Measurements from ENCODE around the gene GALR3. TPM values are rescaled to one million over a fixed set of nuclear protein-coding genes. Genes with fewer than 3 reads are reported as not detected.

The GALR3 gene
- total RNA-seq, 3 donors from 2014 or later (not counting 1 experiment from before 2014, with no cell fraction given) = 0.24 to 0.32 TPM; not detected in 1

DNA sequence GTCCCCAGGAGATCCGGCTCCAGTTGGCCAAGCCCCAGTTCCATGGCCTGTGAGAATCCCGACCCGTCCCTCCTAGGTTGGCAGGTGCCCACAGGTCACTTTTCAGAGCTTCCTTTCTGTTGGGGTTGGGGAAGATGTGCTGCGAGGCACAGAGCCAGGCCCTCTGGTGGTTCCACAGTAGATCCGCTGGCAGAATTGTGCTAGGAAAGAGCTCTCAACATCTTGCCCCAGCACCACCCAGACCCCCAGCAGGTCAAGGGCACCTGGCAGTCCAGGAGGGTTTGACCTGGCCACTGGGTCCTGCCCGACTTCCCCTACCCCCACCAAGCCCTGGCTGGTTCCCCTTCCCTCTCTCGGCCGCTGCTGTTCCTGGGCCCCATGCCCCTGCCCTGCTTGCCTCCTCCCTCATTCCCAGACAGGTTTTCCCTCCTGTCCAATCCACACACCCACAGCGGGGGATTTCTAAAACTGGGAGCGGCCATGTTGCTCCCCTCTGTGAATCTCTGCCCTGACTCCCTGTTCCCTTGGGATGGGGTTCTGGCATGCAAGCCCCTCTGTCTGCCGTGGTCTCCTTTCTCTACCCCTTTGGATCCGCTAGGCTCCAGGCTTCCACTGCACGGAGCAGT, 41.6 kb upstream of the GALR3 start:
- no peaks in the 10 kb centered on the region for H3K27me3 Mint-ChIP-seq (ENCODE audit: low read depth in 2 of 2)
- no peaks in the 10 kb centered on the region for H3K9me3 Mint-ChIP-seq
- H3K36me3 ChIP-seq (ENCODE audit: control insufficient read depth, insufficient read depth, low read length) = no peaks in the 10 kb centered on the region
- H3K4me1 Mint-ChIP-seq = no peaks in the 10 kb centered on the region
- TF ChIP-seq, protein P1, sequence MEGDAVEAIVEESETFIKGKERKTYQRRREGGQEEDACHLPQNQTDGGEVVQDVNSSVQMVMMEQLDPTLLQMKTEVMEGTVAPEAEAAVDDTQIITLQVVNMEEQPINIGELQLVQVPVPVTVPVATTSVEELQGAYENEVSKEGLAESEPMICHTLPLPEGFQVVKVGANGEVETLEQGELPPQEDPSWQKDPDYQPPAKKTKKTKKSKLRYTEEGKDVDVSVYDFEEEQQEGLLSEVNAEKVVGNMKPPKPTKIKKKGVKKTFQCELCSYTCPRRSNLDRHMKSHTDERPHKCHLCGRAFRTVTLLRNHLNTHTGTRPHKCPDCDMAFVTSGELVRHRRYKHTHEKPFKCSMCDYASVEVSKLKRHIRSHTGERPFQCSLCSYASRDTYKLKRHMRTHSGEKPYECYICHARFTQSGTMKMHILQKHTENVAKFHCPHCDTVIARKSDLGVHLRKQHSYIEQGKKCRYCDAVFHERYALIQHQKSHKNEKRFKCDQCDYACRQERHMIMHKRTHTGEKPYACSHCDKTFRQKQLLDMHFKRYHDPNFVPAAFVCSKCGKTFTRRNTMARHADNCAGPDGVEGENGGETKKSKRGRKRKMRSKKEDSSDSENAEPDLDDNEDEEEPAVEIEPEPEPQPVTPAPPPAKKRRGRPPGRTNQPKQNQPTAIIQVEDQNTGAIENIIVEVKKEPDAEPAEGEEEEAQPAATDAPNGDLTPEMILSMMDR (IDR thresholded peaks at IDR 0.05) = no peak
- ATAC-seq = no peak
- H3K27ac ChIP-seq (ENCODE audit: low read length) = no peak overlapping the region
- intact Hi-C loops (cut with micrococcal nuclease) = no loop called here
- no peaks in the 10 kb centered on the region for H3K36me3 Mint-ChIP-seq
- no peaks in the 10 kb centered on the region for H3K9me3 ChIP-seq (ENCODE audit: control insufficient read depth, insufficient read depth, low read length)
- H3K27ac Mint-ChIP-seq = no peak overlapping the region
- H3K4me3 ChIP-seq (ENCODE audit: low read length) = no peak overlapping the region
- no peak for DNase-seq
- H3K27me3 ChIP-seq (ENCODE audit: control insufficient read depth, insufficient read depth, low read length) = no peaks in the 10 kb centered on the region
- WGBS (ENCODE audit: insufficient coverage) = 93% methylated on average over 13 of the region's 13 CpGs
- no peaks in the 10 kb centered on the region for H3K4me1 ChIP-seq (ENCODE audit: control insufficient read depth, insufficient read depth, low read length)
- H3K4me3 Mint-ChIP-seq = no peak overlapping the region

DNA sequence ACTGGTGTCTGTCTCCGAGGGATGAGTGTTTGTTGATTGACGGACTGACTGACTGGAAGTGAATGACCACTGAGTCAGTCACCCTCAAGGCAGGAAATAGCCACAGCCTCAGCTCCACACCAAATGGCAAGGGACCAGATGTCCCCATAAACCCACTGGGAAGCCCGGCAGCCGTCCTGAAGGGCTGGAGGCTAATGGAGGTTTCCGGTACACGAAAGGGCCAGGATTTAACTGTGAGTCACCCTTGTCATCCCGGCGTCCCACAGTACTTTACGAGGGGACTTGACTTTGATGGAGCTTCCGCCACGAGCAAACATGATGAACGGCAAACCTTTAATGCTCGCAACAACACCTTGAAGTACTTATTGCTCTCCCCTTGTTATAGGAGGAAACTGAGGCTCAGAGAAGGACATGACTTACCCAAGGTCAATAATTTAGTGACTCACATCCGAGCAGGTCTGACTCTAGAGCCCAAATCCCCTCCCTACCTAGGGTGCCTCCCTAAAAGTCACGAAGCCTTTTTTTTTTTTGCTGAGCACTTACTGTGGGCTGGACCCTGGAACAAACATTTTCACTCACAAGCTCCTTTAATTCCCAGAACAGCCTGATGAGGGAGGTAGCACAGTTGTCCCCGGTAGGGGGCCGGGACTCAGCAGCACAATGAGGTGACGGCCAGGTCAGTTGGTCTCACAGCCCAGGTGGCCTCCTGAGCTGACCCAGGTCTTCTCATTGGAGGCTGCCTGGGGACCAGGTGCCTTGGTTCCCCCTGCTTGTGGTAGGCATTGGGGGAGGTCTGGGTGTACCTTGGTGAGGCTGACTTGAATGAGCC, 40.6 kb upstream of the GALR3 start:
- Histone ChIP-seq H3K36me3 (ENCODE audit: control insufficient read depth, insufficient read depth, low read length) (no peaks in the 10 kb centered on the region), H3K9me3 (ENCODE audit: control insufficient read depth, insufficient read depth, low read length) (no peaks in the 10 kb centered on the region), H3K27ac (ENCODE audit: low read length) (no peak overlapping the region), H3K4me1 (ENCODE audit: control insufficient read depth, insufficient read depth, low read length) (no peaks in the 10 kb centered on the region), H3K4me3 (ENCODE audit: low read length) (no peak overlapping the region), H3K27me3 (ENCODE audit: control insufficient read depth, insufficient read depth, low read length) (no peaks in the 10 kb centered on the region)
- WGBS (ENCODE audit: insufficient coverage) = 92% methylated on average over 18 of the region's 18 CpGs
- TF ChIP-seq, protein P1 (IDR thresholded peaks at IDR 0.05) = no peak
- intact Hi-C loops (cut with micrococcal nuclease) = no loop called here
- ATAC-seq (no peak), DNase-seq (no peak)
- H3K36me3 Mint-ChIP-seq = no peaks in the 10 kb centered on the region
- H3K4me3 Mint-ChIP-seq = no peak overlapping the region
- H3K4me1 Mint-ChIP-seq = no peaks in the 10 kb centered on the region
- no peaks in the 10 kb centered on the region for H3K9me3 Mint-ChIP-seq
- no peak overlapping the region for H3K27ac Mint-ChIP-seq
- H3K27me3 Mint-ChIP-seq (ENCODE audit: low read depth in 2 of 2) = no peaks in the 10 kb centered on the region

DNA sequence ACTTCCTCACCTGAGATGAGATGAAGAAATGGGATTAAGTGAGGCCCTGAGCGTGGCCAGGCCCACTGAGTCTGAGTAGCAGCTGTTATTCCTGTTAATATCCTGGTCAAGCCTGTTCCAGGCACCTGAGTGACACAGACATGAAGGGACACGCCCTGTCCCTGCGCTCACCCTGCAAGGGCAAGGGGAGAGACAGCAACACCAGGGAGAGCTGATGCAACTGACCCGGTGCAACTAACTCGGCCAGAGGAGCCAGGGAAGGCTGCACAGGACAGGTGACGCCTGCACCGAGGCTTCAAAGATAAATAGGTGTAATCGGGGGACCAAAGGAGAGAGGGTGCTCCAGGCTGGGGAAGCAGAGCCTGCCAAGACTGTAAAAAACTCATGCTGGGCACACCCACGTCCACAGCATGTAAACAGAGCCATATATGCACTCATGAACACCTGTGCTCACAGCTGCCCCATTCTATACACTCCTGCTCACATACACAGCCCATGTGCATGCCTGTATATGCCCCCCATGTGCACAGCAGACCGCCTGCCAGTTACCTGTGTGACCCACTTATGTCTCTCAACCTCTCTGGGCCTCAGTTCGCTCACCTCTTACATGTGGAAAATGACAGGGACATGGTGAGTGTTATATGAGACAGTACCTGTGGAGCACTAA, 38.2 kb upstream of the GALR3 start:
- ATAC-seq (no peak), DNase-seq (no peak)
- no peaks in the 10 kb centered on the region for H3K36me3 Mint-ChIP-seq
- Histone ChIP-seq H3K4me3 (ENCODE audit: low read length) (no peak overlapping the region), H3K9me3 (ENCODE audit: control insufficient read depth, insufficient read depth, low read length) (no peaks in the 10 kb centered on the region), H3K36me3 (ENCODE audit: control insufficient read depth, insufficient read depth, low read length) (no peaks in the 10 kb centered on the region), H3K27me3 (ENCODE audit: control insufficient read depth, insufficient read depth, low read length) (no peaks in the 10 kb centered on the region), H3K27ac (ENCODE audit: low read length) (no peak overlapping the region), H3K4me1 (ENCODE audit: control insufficient read depth, insufficient read depth, low read length) (no peaks in the 10 kb centered on the region)
- TF ChIP-seq, protein P1 (IDR thresholded peaks at IDR 0.05) = no peak
- no peak overlapping the region for H3K27ac Mint-ChIP-seq
- no peaks in the 10 kb centered on the region for H3K4me1 Mint-ChIP-seq
- H3K27me3 Mint-ChIP-seq (ENCODE audit: low read depth in 2 of 2) = no peaks in the 10 kb centered on the region
- H3K4me3 Mint-ChIP-seq = no peak overlapping the region
- intact Hi-C loops (cut with micrococcal nuclease) = no loop called here
- H3K9me3 Mint-ChIP-seq = no peaks in the 10 kb centered on the region
- 76% methylated on average over 11 of the region's 11 CpGs for WGBS (ENCODE audit: insufficient coverage)
